Sigmoid colon (tissue), 7 donors: ENCODE data around the gene RBCK1. TPM values are rescaled to one million over a fixed set of nuclear protein-coding genes. Genes with fewer than 3 reads are reported as not detected.
"Not testable (repeated sequence)": the region's sequence is repeated elsewhere in the genome, so short reads cannot be mapped to it uniquely, and the experiment has no call there.

Experiments used
- DNase-seq: peaks from one replicate; pipeline ENCODE4 v3.0.0-alpha.2; 2019
- H3K27ac ChIP-seq, 4 donors: fragments of 200-600 bp; sonication (generic); one replicate each; pipeline ENCODE4 v1.5.1; 2016 to 2019; ENCODE audit warnings: mild to moderate bottlenecking in 1 of 4
- H3K27me3 ChIP-seq, 3 donors: fragments of 200-600 bp; sonication (generic); one replicate each; pipeline ENCODE4 v1.5.1; 2019; ENCODE audit warnings: mild to moderate bottlenecking in 1 of 3
- H3K36me3 ChIP-seq, 4 donors: fragments of 200-600 bp; sonication (generic); one replicate each; pipeline ENCODE4 v1.5.1; 2016 to 2019
- H3K4me1 ChIP-seq, 4 donors: fragments of 200-600 bp; sonication (generic); one replicate each; pipeline ENCODE4 v1.5.1; 2017 to 2019
- H3K4me3 ChIP-seq, 4 donors: fragments of 200-600 bp; sonication (generic); one replicate each; pipeline ENCODE4 v1.5.1; 2017 to 2019; ENCODE audit warnings: mild to moderate bottlenecking in 2 of 4, moderate library complexity in 1 of 4
- H3K9me3 ChIP-seq, 4 donors: fragments of 200-600 bp in 3 of 4; sonication (generic) in 3 of 4; one replicate each; pipeline versions ENCODE4 v1.5.1 to v1.6.1; 2013 to 2019
- CTCF ChIP-seq, 4 experiments: fragments of 450-650 bp in 3 of 4; fragments of 200-600 bp in 1 of 4; IDR thresholded peaks; one replicate each; pipeline ENCODE4 v1.5.1; 2016 to 2019; ENCODE audit warnings: antibody characterized with exemption in 4 of 4, mild to moderate bottlenecking in 3 of 4, moderate library complexity in 2 of 4
- EP300 ChIP-seq, 4 donors: sonication (generic); formaldehyde crosslinking; IDR thresholded peaks; one replicate each; pipeline ENCODE4 v1.6.1; 2017; ENCODE audit warnings: antibody characterized with exemption in 4 of 4
- POLR2A ChIP-seq, 2 donors: fragments of 450-650 bp; IDR thresholded peaks; one replicate each; pipeline ENCODE4 v1.6.1; 2016; ENCODE audit warnings: antibody characterized with exemption in 2 of 2, mild to moderate bottlenecking in 2 of 2, moderate library complexity in 2 of 2
- POLR2AphosphoS5 ChIP-seq, 4 donors: sonication (generic); formaldehyde crosslinking; IDR thresholded peaks; one replicate each; pipeline ENCODE4 v1.6.1; 2017; ENCODE audit warnings: antibody characterized with exemption in 4 of 4
- WGBS, 2 donors: extraction: QIAGEN DNeasy Blood & Tissue Kit; methylation state at CpG; one replicate each; pipeline ENCODE4 v1.1.7; 2013; 5-methylcytosine and 5-hydroxymethylcytosine counted together
- intact Hi-C: fragments of 100-400 bp; cut with DNase I; formaldehyde crosslinking; loops from one replicate; pipeline ENCODE4 v1.15.1; 2023
- polyA plus RNA-seq, 3 donors: library from polyadenylated mRNA; stranded (reverse); fragments of 200-250 nt; gene quantifications; one replicate each; pipeline ENCODE4 v1.2.3, GENCODE V29; 2013
- total RNA-seq, 4 donors: library from RNA; depleted of rRNA; stranded (reverse); fragments of >200 nt; gene quantifications; one replicate each; pipeline ENCODE4 v1.1.0, GENCODE V29; 2016
- donor health status: healthy with polysubstance abuse.
- donor health status: Bipolar disorder and iron deficiency.
- donor health status: healthy.

Gene RBCK1
- total and polyA plus RNA-seq, 7 donors = 60.7 to 197 (median 77.5) TPM

- Histone ChIP-seq H3K4me3 (no peak overlapping the region), H3K36me3 (no peaks in the 10 kb centered on the region), H3K27ac (no peak overlapping the region), H3K9me3 (no peaks in the 10 kb centered on the region), H3K4me1 (peaks cover 0 to 16% (median 13%) of the 10 kb centered on the region in 4 donors), H3K27me3 (peaks cover 10 to 31% (median 28%) of the 10 kb centered on the region in 3 donors)
- intact Hi-C loops = no loop called here
- TF ChIP-seq CTCF (IDR thresholded peaks at IDR 0.05) (no peak), POLR2AphosphoS5 (IDR thresholded peaks at IDR 0.05) (no peak), POLR2A (IDR thresholded peaks at IDR 0.05) (no peak), EP300 (IDR thresholded peaks at IDR 0.05) (no peak)
- no peak for DNase-seq
- 67% methylated on average over 2 of the region's 2 CpGs for WGBS, 2 donors
Measured at GRCh38 chr20:376750-377149, 31.3 kb upstream of the RBCK1 start.

GRCh38 chr20:377578-377977, 30.5 kb upstream of the RBCK1 start:
- Histone ChIP-seq H3K27me3 (peaks cover 10 to 39% (median 36%) of the 10 kb centered on the region in 3 donors), H3K4me1 (peaks cover 0 to 18% (median 15%) of the 10 kb centered on the region in 4 donors)
- H3K27ac ChIP-seq, H3K36me3 ChIP-seq, intact Hi-C loops, H3K9me3 ChIP-seq, H3K4me3 ChIP-seq, DNase-seq: not testable (repeated sequence)
- 92 to 95% methylated on average over 12 of the region's 12 CpGs for WGBS, 2 donors

GRCh38 chr20:378961-379336, 29.1 kb upstream of the RBCK1 start:
- TF ChIP-seq POLR2AphosphoS5 (IDR thresholded peaks at IDR 0.05) (no peak), CTCF (IDR thresholded peaks at IDR 0.05) (no peak), EP300 (IDR thresholded peaks at IDR 0.05) (no peak), POLR2A (IDR thresholded peaks at IDR 0.05) (no peak)
- no peak for DNase-seq
- H3K4me3 ChIP-seq = no peak overlapping the region
- H3K36me3 ChIP-seq = no peaks in the 10 kb centered on the region
- peaks cover 10 to 44% (median 36%) of the 10 kb centered on the region in 3 donors for H3K27me3 ChIP-seq
- peaks cover 0 to 18% (median 15%) of the 10 kb centered on the region in 4 donors for H3K4me1 ChIP-seq
- intact Hi-C loops = no loop called here
- H3K27ac ChIP-seq = no peak overlapping the region
- no peaks in the 10 kb centered on the region for H3K9me3 ChIP-seq
- WGBS, 2 donors = 74 to 87% methylated on average over 5 of the region's 5 CpGs

- TF ChIP-seq EP300 (IDR thresholded peaks at IDR 0.05) (no peak), CTCF (IDR thresholded peaks at IDR 0.05) (no peak), POLR2AphosphoS5 (IDR thresholded peaks at IDR 0.05) (no peak), POLR2A (IDR thresholded peaks at IDR 0.05) (no peak)
- DNase-seq = peak; percentile 71
- H3K27ac ChIP-seq = peak overlapping the region in 3 of 4 donors; percentile 26 to 51 (median 37)
- H3K36me3 ChIP-seq = no peaks in the 10 kb centered on the region
- peaks cover 10 to 44% (median 36%) of the 10 kb centered on the region in 3 donors for H3K27me3 ChIP-seq
- intact Hi-C loops = no loop called here
- 0 to 1% methylated on average over 93 of the region's 93 CpGs for WGBS, 2 donors
- H3K9me3 ChIP-seq = no peaks in the 10 kb centered on the region
- peaks cover 0 to 18% (median 15%) of the 10 kb centered on the region in 4 donors for H3K4me1 ChIP-seq
- H3K4me3 ChIP-seq = peak overlapping the region; percentile 29 to 65 (median 56)
Measured at GRCh38 chr20:380763-381580, 27.1 kb upstream of the RBCK1 start.

GRCh38 chr20:381581-382290, 26.4 kb upstream of the RBCK1 start:
- H3K4me1 ChIP-seq = peaks cover 0 to 18% (median 15%) of the 10 kb centered on the region in 4 donors
- H3K9me3 ChIP-seq = no peaks in the 10 kb centered on the region
- H3K36me3 ChIP-seq = no peaks in the 10 kb centered on the region
- peak overlapping the region in 3 of 4 donors; percentile 26 to 51 (median 37) for H3K27ac ChIP-seq
- DNase-seq = peak; percentile 83
- intact Hi-C loops = no loop called here
- 1% methylated on average over 49 of the region's 49 CpGs for WGBS, 2 donors
- H3K4me3 ChIP-seq = peak overlapping the region; percentile 29 to 65 (median 56)
- TF ChIP-seq EP300 (IDR thresholded peaks at IDR 0.05) (no peak), POLR2AphosphoS5 (IDR thresholded peaks at IDR 0.05) (no peak), CTCF (IDR thresholded peaks at IDR 0.05) (no peak), POLR2A (IDR thresholded peaks at IDR 0.05) (no peak)
- peaks cover 10 to 44% (median 36%) of the 10 kb centered on the region in 3 donors for H3K27me3 ChIP-seq
